NCI-H524 (cell line): ENCODE measurements around the gene FLNB.
A peak's percentile ranks its signal among the peaks of the same experiment; 100 is the strongest.
"Not testable (repeated sequence)": the region's sequence is repeated elsewhere in the genome, so short reads cannot be mapped to it uniquely, and the experiment has no call there.

ENCODE experiments used
- DNase-seq, 2 experiments: peaks; one replicate each; lab custom pipeline; 2025; lab: John Stamatoyannopoulos, UW

FLNB gene

DNA sequence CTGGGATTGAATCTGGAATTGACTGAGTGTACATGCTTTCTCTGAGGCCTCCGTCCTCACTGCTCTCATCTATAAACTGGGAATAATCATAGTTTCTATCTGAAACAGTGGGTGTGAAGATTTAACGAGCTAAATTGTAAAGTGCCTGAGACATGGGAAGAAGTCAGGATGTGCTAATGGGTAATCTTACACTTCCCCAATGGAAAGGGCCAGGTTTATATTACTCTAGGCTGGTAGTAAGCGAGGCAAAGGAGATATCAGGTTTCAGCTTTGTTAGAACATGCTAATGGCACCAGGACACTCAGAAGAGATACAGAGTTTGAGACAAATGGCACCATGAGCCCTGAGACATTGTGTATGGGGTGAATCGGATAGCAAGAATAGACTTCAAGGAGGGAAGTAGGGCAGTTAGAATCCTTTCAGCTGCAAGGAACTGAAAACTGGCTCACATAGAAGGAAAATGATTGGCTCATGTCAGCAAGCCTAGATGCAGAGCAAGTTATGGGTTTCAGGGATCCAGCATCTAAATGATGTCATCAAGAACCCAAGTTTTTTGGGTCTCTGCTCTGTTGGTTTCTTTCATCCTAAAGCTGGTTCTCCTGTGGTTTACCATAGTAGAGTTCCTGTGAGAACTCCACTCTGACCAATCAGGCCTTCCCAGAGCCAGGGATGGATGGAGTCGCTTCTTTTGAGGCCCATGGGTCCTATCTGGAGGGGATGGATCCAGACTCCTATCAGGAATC lies 21.8 kb downstream of the FLNB start:
- peak; percentile 28 to 77 for DNase-seq

GRCh38 chr3:58032186-58032585 lies 24.0 kb downstream of the FLNB start:
- DNase-seq, result no peak

DNA sequence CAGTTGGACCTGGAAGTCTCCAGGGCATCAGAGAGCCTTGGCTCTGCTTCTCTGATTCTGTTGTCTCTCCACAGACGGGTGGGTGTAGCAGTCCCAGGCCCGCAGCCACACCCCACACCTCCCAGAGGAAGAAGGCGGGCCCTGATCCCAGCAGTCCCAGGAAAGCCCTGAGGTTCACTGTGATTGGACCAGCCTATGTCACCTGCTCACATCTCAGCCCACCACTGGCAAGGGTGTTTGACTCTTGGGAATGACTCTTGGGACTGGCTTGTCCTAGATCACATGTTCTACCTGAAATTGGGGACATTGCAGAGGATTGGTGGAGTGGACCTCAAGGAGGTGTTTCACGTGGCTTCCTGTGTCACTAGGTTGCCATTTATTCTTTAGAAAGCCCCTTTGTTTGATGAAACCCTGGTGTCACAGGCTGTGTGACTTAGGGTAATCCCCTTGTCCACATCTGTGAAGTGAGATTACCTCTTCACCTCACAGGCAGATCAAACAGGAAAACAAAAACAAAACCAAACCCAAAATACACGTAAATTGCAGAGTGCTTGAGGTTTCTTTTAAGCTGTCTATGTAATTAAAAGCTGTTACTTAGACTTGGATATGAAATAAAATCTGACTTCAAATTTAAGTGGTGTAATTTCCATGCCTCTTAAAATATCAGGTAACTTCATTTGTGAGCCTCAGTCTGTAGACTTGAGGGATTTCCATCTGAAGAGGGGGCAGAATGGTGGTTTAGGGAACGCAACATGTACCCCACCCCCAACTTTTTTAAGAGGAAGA lies 26.7 kb downstream of the FLNB start:
- peak in 1 of 2 experiments; percentile 33 for DNase-seq

- no peak for DNase-seq
These were observed 27.5 kb downstream of the FLNB start for GRCh38 chr3:58035524-58036255.

- no peak for DNase-seq
These were observed 28.2 kb downstream of the FLNB start for GRCh38 chr3:58036293-58037032.

GRCh38 chr3:58037141-58037910 lies 29.1 kb downstream of the FLNB start:
- DNase-seq, result no peak

DNA sequence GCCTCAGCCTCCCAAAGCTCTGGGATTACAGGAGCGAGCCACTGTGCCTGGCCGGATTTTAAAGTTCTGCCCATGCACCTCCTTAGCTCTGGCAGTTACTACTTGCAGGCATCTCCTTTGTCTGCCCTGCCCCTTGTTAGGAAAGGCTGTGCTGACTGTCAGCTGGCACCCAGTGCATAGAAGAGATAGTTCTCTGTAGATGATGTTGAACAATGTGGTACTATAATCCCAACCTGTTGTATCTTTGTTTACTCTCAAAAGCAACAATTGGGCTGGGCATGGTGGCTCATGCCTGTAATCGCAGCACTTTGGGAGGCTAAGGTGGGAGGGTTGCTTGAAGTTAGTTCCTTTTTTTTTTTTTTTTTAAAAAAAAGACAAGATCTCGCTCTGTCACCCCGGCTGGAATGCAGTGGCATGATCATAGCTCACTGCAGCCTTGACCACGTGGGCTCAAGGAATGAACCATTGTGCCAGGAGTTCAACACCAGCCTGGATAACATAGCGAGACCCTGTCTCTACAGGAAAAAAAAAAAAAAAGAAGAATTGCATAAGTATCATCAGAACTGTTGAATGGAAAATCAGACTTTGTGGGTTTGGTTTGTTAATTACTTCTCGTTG lies 30.6 kb downstream of the FLNB start:
- no peak for DNase-seq

DNA sequence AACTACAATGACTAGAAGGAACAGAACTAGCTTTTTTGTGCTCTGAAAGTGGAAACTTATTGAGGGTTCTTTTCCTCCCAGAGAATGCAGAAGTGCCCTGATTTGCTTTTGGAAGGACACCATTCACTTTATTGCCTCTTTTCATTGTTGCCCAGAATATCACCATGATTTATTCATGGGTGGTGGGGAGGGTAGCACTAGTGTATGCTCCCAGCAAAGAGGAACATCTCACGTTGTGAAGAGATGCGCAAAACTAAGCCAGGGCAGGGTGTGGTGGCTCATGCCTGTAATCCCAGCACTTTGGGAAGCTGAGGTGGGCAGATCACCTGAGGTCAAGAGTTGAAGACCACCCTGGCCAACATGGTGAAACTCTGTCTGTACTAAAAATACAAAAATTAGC lies 31.4 kb downstream of the FLNB start:
- DNase-seq, result no peak

DNA sequence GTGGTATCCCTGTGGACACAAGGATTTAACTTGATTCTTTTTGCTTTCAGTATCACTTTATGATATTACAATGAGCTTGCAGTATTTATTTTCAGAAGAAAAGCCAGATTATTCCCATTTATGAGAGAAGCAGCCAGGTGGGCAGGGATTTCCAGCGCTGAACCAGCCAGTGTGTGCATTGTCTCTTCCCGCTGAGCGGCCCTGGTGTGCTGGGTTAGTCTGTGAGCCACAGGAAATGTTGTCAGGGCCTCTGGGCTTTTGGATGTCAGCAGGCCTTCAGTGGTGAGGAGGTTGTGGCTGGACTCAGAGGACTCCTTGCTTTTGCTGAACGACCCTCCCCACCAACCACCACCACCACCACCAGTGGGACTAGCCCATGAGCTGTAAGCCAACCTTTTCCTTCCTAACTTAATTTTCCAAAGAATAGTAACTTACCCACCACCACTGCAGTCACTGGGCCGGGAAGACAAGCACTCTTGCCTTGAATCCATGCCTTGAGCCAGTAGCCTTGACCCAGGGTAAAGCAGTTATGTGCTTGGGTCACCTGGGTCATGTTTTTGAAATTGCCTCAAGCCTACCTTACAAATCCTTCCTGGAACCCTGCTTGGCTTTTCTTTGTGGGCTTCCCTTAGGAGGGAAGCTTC lies 33.1 kb downstream of the FLNB start:
- DNase-seq, result no peak

- no peak for DNase-seq
These were observed 33.7 kb downstream of the FLNB start for GRCh38 chr3:58041826-58042324.

DNA sequence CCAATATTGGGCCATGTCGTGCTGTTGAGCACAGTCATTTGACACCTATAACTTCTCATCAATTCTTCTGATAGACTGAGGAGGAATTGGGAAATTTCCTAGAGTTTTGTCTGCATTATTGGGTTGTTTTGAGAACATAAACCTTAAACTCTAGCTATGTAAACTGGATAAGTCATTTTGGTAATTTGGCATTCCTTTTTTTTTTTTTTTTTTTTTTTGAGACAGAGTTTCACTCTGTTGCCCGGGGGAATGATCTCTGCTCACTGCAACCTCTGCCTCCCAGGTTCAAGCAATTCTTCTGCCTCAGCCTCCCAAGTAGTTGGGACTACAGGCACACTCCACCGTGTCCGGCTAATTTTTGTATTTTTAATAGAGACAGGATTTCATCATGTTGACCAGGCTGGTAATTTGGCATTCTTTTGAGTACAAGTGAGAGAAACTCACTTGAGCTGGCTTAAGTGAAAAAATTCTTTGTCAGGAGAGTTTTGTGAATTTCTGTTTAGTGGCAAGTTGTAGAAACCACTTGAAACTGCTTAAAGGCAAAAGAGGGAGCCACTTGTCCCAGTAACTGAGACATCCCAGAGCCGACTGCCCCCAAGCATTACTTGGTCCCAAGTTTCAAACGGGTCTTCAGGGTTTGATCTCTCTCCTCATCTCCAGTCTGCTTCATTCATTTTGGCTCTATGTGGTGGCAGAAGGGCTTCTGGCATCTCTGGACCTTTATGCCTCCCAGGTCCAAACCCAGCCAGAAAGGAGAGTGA lies 34.9 kb downstream of the FLNB start:
- DNase-seq, result no peak

DNA sequence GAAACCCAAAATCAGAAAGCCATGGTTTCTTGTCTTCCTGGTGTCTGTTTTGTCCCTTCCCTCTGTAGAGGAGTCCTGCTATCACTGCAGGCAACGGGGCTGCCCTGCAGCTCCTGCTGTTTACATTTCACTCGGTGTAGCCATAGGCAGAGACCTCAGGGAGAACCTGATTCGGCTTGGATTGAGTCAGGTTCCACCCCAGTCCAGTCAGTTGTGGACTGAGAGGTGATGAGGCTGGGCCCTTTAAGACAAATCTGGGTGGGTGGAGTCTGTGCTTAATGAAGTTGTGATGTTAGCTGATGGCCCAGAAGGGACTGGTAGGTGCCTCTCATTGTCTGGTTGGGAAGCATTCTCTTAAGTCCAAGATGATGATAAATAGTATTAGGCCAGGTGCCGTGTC lies 35.7 kb downstream of the FLNB start:
- no peak for DNase-seq

- DNase-seq, result no peak
These were observed 36.7 kb downstream of the FLNB start for GRCh38 chr3:58044691-58045483.

DNA sequence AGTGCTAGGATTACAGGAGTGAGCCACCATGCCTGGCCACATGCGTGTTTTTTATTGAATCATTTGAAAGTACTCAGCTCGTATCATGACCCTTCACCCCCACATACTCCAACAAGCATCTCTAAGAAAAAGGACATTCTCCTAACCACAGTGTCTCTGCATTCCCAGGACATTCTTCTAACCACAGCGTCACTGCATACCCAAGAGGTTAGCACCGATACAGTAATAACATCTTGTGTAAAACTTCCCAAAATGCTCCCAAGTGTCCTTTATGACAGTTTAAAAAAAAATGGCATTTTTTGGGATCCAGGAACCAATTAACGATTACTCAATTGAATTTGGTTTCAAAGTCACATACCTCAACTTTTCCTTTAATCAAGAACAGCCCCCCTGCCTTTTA lies 39.6 kb downstream of the FLNB start:
- no peak for DNase-seq

GRCh38 chr3:58048301-58048700 lies 40.1 kb downstream of the FLNB start:
- no peak for DNase-seq

GRCh38 chr3:58049143-58049785 lies 41.0 kb downstream of the FLNB start:
- DNase-seq, result no peak

DNA sequence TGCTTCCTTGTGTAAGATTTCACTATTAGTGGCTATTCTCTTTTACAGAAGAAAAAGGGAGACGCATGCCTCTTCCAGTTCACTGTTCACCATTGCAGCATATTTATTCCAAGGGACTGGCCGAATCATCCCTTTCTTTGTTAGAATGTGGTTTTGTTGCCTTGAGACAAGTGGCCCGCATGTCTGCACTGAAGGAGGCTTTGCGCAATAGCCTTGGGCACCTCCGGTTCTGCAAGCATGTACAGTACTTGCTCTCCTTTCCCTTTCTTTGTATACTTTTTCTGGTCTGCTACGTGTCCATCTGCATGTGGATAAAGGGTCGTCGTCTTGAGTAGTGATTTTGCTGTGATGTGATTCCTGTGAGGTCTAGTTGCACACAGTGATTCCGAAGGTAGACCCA lies 43.0 kb downstream of the FLNB start:
- no peak for DNase-seq

- not testable (repeated sequence) for DNase-seq
These were observed 43.5 kb downstream of the FLNB start for GRCh38 chr3:58051658-58052261.
